Mesenteric fat pad (tissue), 1 donor: ENCODE results near the gene NFIB. TPM values are rescaled to one million over a fixed set of nuclear protein-coding genes. Genes with fewer than 3 reads are reported as not detected.

ENCODE experiments used
- DNase-seq: peaks from one replicate; pipeline ENCODE4 v3.0.0-alpha.2; 2020; ENCODE audit warnings: low spot score
- total RNA-seq: library from RNA; stranded (reverse); fragmentation: NEBNext Ultra II Directional; extraction: Animal tissue kit (Norgen Biotek cat#: 25700); gene quantifications from one replicate; pipeline ENCODE4 v1.2.1, GENCODE V29; 2021
- donor health status: DM: yes; HTN: yes; CAD: no.

The NFIB gene
- total RNA-seq, 1 donor from 2014 or later: 143 TPM

DNA sequence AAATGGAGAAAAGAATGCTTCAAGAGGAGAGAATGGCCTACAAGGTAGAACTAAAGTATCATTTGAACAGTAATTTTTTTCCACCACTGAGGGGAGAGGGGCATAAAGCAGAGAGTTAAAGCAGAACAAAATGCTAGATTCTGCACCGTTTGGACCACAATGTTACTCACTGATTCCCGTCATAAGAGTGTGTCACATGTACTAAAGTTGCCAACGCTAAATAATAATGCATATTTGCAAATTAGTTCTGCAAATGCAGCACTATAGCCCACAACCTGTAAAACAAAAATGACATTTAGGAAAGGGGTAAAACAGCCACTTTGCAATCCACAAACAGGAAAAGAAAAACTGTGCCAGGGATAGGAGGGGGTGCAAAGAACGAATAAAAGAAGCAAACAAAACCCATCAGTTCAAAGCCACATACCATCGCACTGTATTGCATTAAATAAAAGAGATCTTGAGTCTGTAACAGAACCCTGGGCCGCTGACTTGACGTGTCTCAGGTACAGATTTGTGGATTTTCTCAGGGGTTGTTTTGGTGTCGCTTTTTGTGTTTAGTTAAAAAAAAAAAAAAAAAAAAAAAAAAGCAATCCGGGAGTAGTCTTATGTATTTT, 7.7 kb upstream of the NFIB start:
- DNase-seq: no peak

DNA sequence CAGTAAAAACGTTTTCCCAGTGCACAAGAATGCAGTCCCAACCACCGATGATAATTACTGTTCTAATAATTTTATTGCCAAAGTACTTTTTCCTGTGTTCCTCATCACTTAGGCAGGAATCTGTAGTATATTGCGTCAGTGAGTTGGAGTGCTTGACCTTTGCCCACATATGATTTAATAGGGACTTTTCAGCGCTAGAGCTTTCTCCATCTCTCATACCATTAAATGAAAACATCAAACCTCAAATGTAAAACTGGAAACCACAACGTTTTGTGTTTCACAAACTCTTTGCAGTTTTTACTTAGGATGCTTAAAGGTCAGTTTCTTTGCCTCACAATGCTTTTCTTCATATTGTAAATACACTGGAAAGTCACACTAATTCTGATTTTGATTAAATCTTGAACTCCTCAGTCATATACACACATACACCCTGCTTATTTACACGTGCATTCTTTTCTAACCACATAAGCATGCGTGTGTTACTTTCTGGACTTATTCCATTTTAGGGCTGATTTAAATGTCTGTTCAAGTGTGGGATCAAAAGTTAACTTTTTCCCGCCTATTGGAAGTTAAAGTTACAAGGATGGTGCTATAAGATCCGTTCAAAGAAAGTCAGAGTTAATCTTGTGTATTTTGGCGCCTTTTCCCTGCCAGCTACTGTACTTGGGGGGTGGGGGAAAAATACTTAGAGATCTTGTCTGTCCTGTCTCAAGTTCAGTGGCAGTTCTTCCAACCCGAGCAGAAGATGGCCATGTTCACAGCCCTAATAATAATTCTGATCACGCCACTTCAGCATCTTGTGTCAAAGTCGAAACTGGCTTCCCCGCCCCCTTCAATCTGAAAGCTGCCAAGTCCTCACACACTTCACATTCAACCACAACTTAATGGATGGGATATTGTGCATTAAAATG, 6.6 kb upstream of the NFIB start:
- no peak for DNase-seq

- DNase-seq: no peak
These were observed 5.1 kb upstream of the NFIB start for GRCh38 chr9:14318934-14319580.

DNA sequence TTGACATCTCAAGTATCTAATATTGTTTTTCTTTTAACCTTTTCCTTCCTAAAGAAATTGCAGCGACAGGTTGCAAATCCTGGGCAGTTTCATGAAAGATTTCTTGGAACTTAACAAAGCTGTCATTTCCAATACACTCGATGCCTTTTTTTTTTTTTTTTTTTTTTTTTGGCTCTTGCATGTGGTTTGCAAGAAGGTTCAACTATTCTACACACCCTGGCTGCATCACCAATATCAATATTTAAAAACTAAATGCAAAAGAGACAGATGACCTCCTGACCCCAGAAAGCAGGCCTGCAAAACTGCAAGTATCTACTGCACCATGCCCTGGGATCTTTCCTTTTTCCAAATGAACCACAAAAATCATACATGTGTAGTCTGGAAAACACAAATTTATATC, 4.4 kb upstream of the NFIB start:
- no peak for DNase-seq

DNA sequence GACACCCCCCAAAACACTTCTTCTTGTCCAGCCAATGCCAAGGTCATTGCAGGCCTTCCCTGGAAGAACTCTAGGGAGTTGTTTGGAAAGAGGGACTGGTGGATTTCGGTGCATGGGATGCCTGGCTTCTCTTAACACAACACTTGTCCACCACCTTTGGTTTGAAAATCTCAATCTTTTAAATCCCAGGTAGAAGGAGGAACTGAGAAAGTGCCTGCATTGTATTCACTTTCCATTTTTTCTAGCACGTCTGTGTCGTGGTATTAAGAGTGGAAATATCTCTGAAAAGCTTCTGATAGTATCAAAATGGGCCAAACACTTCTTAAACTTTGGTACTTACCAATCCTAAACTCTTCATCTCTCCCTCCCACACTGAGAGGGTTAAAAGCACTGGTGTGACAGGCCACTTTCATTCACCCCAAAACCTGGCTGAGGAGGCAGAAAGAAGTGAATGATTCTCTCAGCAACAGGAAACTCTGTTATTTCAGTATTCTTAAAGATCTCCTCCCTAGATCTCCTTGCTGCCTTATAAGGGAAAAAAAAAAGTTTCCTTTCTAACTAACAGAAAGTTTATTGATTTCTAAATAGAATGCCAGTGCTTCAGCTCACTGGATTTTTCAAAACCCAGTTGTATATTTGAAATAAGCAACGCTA, 3.9 kb upstream of the NFIB start:
- no peak for DNase-seq

- DNase-seq: no peak
These were observed 2.8 kb upstream of the NFIB start for GRCh38 chr9:14316602-14317300.

DNA sequence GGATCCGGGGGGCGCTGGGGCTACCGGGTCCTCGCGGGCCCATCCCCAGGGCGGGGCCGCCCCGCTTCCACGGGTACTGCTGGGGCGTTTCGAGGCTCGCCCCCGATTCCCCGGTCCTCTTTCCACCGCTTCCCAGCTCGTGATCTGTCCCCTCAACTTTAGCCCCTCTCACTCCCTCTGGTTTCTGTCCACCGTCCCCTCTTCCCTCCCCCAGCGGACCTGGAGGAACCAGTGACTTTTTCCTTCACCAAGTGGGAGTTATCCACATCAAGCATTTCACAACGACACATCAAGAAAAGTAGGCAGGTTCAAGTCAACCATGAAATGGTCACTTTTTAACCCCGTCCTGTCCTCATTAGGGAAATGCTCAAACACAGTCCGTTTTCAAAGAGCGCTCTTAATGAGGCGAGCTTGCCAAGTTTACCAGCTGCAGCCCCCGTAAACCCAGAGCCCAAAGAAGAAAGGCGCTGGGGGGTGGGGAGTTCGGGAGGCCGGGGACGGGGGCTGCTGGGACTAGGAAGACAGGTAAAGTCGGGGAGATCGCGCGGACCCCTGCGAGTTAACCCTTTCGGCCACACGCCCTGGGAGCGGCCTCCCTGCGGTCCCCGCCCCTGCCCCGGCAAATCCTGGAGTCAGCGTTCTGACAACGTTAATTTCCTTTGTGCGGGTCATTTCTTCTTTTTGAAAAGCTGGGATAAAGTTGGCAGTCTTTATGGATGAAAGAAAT, 2.1 kb upstream of the NFIB start:
- no peak for DNase-seq

GRCh38 chr9:14314929-14315874, 1.3 kb upstream of the NFIB start:
- peak; percentile 96 for DNase-seq

- DNase-seq: no peak
These were observed 535 bp upstream of the NFIB start for GRCh38 chr9:14314424-14314928.

DNA sequence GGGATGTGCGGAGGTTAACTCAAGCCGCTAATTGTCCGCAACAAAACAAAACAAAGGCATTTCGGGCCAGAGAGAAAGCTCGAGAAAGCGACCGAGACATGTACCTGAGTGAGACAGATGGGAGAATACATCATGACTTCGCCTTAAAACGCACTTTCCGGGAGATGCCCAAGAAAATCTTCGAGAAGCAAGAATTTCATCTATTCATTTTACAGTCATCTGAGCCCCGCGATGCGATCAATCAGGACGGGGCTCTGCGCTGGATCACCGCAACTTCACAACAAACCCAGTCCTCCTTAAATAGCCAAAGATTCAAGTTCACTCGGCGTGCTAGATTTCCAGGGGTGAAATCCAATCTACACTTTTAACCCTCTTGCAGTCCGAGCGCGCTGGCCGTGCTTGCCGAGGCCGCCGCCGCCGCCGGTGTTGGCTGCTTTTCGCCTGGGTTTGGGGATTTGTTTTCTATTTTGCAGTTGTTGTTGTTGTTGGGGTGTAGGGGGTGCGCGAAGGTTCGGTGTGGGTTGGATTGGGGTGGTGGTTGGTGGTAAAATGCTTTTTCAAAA, 482 bp downstream of the NFIB start:
- DNase-seq: no peak

- DNase-seq: no peak
These were observed 1.1 kb downstream of the NFIB start for GRCh38 chr9:14312719-14313377.

- DNase-seq: no peak
These were observed 1.8 kb downstream of the NFIB start for GRCh38 chr9:14311956-14312685.

- DNase-seq: no peak
These were observed 2.6 kb downstream of the NFIB start for GRCh38 chr9:14311171-14311949.

DNA sequence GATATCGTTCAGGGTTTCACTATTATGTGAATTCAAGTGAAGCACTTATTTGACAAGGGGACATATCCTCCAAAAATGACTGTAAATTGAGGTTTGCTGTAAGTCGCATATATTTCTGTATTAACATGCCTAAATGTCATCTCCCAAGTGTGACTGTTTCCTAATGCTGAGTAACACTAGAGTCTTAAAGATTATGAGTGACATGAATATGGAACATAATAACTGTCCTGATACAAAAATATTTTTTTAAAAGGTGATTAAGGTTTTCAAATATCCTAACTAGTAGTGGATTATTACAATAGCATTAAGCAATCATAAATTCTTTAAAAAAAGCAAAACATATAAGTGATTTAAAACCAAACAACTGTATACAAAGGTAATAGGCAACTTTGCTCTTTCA, 3.6 kb downstream of the NFIB start:
- DNase-seq: no peak

DNA sequence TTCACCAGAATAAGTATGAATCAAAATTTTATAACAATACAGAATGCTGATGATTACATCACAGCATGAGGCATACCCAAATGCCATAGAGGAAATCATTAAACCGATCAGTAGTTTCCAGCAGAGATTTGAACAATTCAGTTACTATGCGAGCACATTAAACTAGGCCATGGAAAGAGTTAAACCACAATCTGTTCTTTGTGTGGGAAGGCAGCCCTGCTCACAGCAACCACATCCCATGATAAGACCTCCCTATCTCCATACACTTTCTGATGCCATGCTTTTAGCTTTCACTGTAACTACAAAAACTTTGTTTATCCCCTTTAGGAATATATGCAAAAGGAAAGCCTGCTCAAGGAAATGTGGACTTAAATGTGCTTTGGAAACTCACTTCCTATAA, 4.5 kb downstream of the NFIB start:
- DNase-seq: no peak

DNA sequence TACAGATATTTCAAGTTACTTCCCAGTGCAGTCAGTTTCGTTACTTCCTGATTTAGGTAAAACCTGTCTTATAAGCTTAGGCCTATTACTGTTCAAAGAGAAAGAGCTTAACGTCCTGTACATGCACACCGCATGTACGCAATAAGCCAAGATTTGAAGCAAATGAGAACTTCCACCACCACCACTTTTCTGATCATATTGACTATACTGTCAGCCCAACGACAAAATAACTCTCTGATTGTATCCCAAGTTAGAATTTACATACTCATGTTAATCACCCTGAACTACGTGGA, 5.1 kb downstream of the NFIB start:
- DNase-seq: no peak
